GM18502 (cell line): ENCODE data around the gene AP2B1.
"Not testable (repeated sequence)": the region's sequence is repeated elsewhere in the genome, so short reads cannot be mapped to it uniquely, and the experiment has no call there.

ENCODE experiments used
- ATAC-seq: cut with Tn5 transposase; IDR thresholded peaks from one replicate; pipeline ENCODE4 v1.9.1; 2021; ENCODE audit warnings: mild to moderate bottlenecking; ENCODE audit not compliant: unreplicated experiment, poor library complexity

The AP2B1 gene

GRCh38 chr17:35742896-35743477, 155.9 kb downstream of the AP2B1 start:
- ATAC-seq: no peak

- ATAC-seq: no peak
Measured at GRCh38 chr17:35743626-35744328, 156.7 kb downstream of the AP2B1 start.

GRCh38 chr17:35744830-35745229, 157.7 kb downstream of the AP2B1 start:
- no peak for ATAC-seq

GRCh38 chr17:35745246-35745645, 158.1 kb downstream of the AP2B1 start:
- ATAC-seq: no peak

GRCh38 chr17:35745749-35746320, 158.7 kb downstream of the AP2B1 start:
- ATAC-seq: no peak

- no peak for ATAC-seq
Measured at GRCh38 chr17:35747540-35748017, 160.5 kb downstream of the AP2B1 start.

- ATAC-seq: no peak
Measured at GRCh38 chr17:35748341-35748841, 161.3 kb downstream of the AP2B1 start.

- no peak for ATAC-seq
Measured at GRCh38 chr17:35748979-35749378, 161.9 kb downstream of the AP2B1 start.

GRCh38 chr17:35749560-35750412, 162.7 kb downstream of the AP2B1 start:
- ATAC-seq: no peak

GRCh38 chr17:35750526-35751395, 163.6 kb downstream of the AP2B1 start:
- no peak for ATAC-seq

- not testable (repeated sequence) for ATAC-seq
Measured at GRCh38 chr17:35751541-35751940, 164.4 kb downstream of the AP2B1 start.

- no peak for ATAC-seq
Measured at GRCh38 chr17:35752471-35752870, 165.3 kb downstream of the AP2B1 start.

- no peak for ATAC-seq
Measured at GRCh38 chr17:35752945-35753764, 166.0 kb downstream of the AP2B1 start, which contains the start of gene GAS2L2. TSS of gene GAS2L2 (minus strand) at chr17:35753239. CDS start at chr17:35752850, 389 bp downstream.

- ATAC-seq: no peak
Measured at GRCh38 chr17:35757243-35757642, 170.1 kb downstream of the AP2B1 start.

- ATAC-seq: no peak
Measured at GRCh38 chr17:35760587-35760986, 173.5 kb downstream of the AP2B1 start, which contains the start of gene C17orf50. TSS of gene C17orf50 (plus strand) at chr17:35760887. CDS start at chr17:35760942, 55 bp downstream.

- ATAC-seq: no peak
Measured at GRCh38 chr17:35761601-35762000, 174.5 kb downstream of the AP2B1 start.

GRCh38 chr17:35763767-35764122, 176.6 kb downstream of the AP2B1 start:
- no peak for ATAC-seq

- peak; percentile 92 for ATAC-seq
Measured at GRCh38 chr17:35764123-35764991, 177.2 kb downstream of the AP2B1 start.
